ENCODE results near the gene CLK3.
A peak's percentile ranks its signal among the peaks of the same experiment; 100 is the strongest.
"Not testable (repeated sequence)": the region's sequence is repeated elsewhere in the genome, so short reads cannot be mapped to it uniquely, and the experiment has no call there.

CLK3 gene

GRCh38 chr15:74585191-74585590 is 30.4 kb upstream of the CLK3 start:
- no peaks in the 10 kb centered on the region for H3K9me3 ChIP-seq (ENCODE audit: control insufficient read depth, low read length)
- H3K27ac ChIP-seq (ENCODE audit: insufficient read depth, low read length, poor library complexity, severe bottlenecking) = no peak overlapping the region
- H3K36me3 ChIP-seq (ENCODE audit: control insufficient read depth, insufficient read depth, low read length) = peaks cover 48% of the 10 kb centered on the region
- DNase-seq = no peak
- no peak overlapping the region for H3K4me3 ChIP-seq (ENCODE audit: insufficient read depth, low read depth, low read length, poor library complexity, severe bottlenecking)
- no peaks in the 10 kb centered on the region for H3K27me3 ChIP-seq (replicated peaks; ENCODE audit: control insufficient read depth, insufficient read depth, low read length, poor library complexity, severe bottlenecking)
- H3K4me1 ChIP-seq (ENCODE audit: control insufficient read depth, insufficient read depth, low read length, poor library complexity, severe bottlenecking) = no peaks in the 10 kb centered on the region

- Histone ChIP-seq H3K27ac (ENCODE audit: insufficient read depth, low read length, poor library complexity, severe bottlenecking) (no peak overlapping the region), H3K9me3 (ENCODE audit: control insufficient read depth, low read length) (no peaks in the 10 kb centered on the region), H3K4me3 (ENCODE audit: insufficient read depth, low read depth, low read length, poor library complexity, severe bottlenecking) (no peak overlapping the region), H3K4me1 (ENCODE audit: control insufficient read depth, insufficient read depth, low read length, poor library complexity, severe bottlenecking) (no peaks in the 10 kb centered on the region), H3K27me3 (replicated peaks; ENCODE audit: control insufficient read depth, insufficient read depth, low read length, poor library complexity, severe bottlenecking) (no peaks in the 10 kb centered on the region), H3K36me3 (ENCODE audit: control insufficient read depth, insufficient read depth, low read length) (peaks cover 48% of the 10 kb centered on the region)
- DNase-seq = no peak
Observed at GRCh38 chr15:74585857-74586256, 29.8 kb upstream of the CLK3 start.

GRCh38 chr15:74589826-74590225 is 25.8 kb upstream of the CLK3 start:
- no peaks in the 10 kb centered on the region for H3K27me3 ChIP-seq (replicated peaks; ENCODE audit: control insufficient read depth, insufficient read depth, low read length, poor library complexity, severe bottlenecking)
- DNase-seq = no peak
- H3K36me3 ChIP-seq (ENCODE audit: control insufficient read depth, insufficient read depth, low read length) = peaks cover 77% of the 10 kb centered on the region
- H3K27ac ChIP-seq (ENCODE audit: insufficient read depth, low read length, poor library complexity, severe bottlenecking) = no peak overlapping the region
- no peaks in the 10 kb centered on the region for H3K9me3 ChIP-seq (ENCODE audit: control insufficient read depth, low read length)
- no peaks in the 10 kb centered on the region for H3K4me1 ChIP-seq (ENCODE audit: control insufficient read depth, insufficient read depth, low read length, poor library complexity, severe bottlenecking)
- H3K4me3 ChIP-seq (ENCODE audit: insufficient read depth, low read depth, low read length, poor library complexity, severe bottlenecking) = no peak overlapping the region

GRCh38 chr15:74592222-74592621 is 23.4 kb upstream of the CLK3 start:
- no peaks in the 10 kb centered on the region for H3K4me1 ChIP-seq (ENCODE audit: control insufficient read depth, insufficient read depth, low read length, poor library complexity, severe bottlenecking)

GRCh38 chr15:74593122-74593521 is 22.5 kb upstream of the CLK3 start:
- Histone ChIP-seq H3K27me3 (replicated peaks; ENCODE audit: control insufficient read depth, insufficient read depth, low read length, poor library complexity, severe bottlenecking) (no peaks in the 10 kb centered on the region), H3K36me3 (ENCODE audit: control insufficient read depth, insufficient read depth, low read length) (peaks cover 61% of the 10 kb centered on the region), H3K4me1 (ENCODE audit: control insufficient read depth, insufficient read depth, low read length, poor library complexity, severe bottlenecking) (peaks cover 3% of the 10 kb centered on the region), H3K27ac (ENCODE audit: insufficient read depth, low read length, poor library complexity, severe bottlenecking) (no peak overlapping the region), H3K4me3 (ENCODE audit: insufficient read depth, low read depth, low read length, poor library complexity, severe bottlenecking) (no peak overlapping the region), H3K9me3 (ENCODE audit: control insufficient read depth, low read length) (no peaks in the 10 kb centered on the region)
- DNase-seq = no peak

More at GRCh38 chr15:74592222-74592621, 23.4 kb upstream of the CLK3 start:
- Histone ChIP-seq H3K27ac (ENCODE audit: insufficient read depth, low read length, poor library complexity, severe bottlenecking) (no peak overlapping the region), H3K36me3 (ENCODE audit: control insufficient read depth, insufficient read depth, low read length) (peaks cover 65% of the 10 kb centered on the region), H3K4me3 (ENCODE audit: insufficient read depth, low read depth, low read length, poor library complexity, severe bottlenecking) (no peak overlapping the region), H3K27me3 (replicated peaks; ENCODE audit: control insufficient read depth, insufficient read depth, low read length, poor library complexity, severe bottlenecking) (no peaks in the 10 kb centered on the region), H3K9me3 (ENCODE audit: control insufficient read depth, low read length) (no peaks in the 10 kb centered on the region)
- DNase-seq = no peak

GRCh38 chr15:74594455-74594854 is 21.2 kb upstream of the CLK3 start:
- H3K9me3 ChIP-seq (ENCODE audit: control insufficient read depth, low read length) = no peaks in the 10 kb centered on the region
- H3K27ac ChIP-seq (ENCODE audit: insufficient read depth, low read length, poor library complexity, severe bottlenecking) = no peak overlapping the region
- H3K4me1 ChIP-seq (ENCODE audit: control insufficient read depth, insufficient read depth, low read length, poor library complexity, severe bottlenecking) = peaks cover 13% of the 10 kb centered on the region
- no peaks in the 10 kb centered on the region for H3K27me3 ChIP-seq (replicated peaks; ENCODE audit: control insufficient read depth, insufficient read depth, low read length, poor library complexity, severe bottlenecking)
- peaks cover 58% of the 10 kb centered on the region for H3K36me3 ChIP-seq (ENCODE audit: control insufficient read depth, insufficient read depth, low read length)
- DNase-seq = no peak
- no peak overlapping the region for H3K4me3 ChIP-seq (ENCODE audit: insufficient read depth, low read depth, low read length, poor library complexity, severe bottlenecking)

- H3K4me1 ChIP-seq (ENCODE audit: control insufficient read depth, insufficient read depth, low read length, poor library complexity, severe bottlenecking) = peaks cover 13% of the 10 kb centered on the region
- no peaks in the 10 kb centered on the region for H3K27me3 ChIP-seq (replicated peaks; ENCODE audit: control insufficient read depth, insufficient read depth, low read length, poor library complexity, severe bottlenecking)
- no peak overlapping the region for H3K27ac ChIP-seq (ENCODE audit: insufficient read depth, low read length, poor library complexity, severe bottlenecking)
- no peak for DNase-seq
- no peaks in the 10 kb centered on the region for H3K9me3 ChIP-seq (ENCODE audit: control insufficient read depth, low read length)
- no peak overlapping the region for H3K4me3 ChIP-seq (ENCODE audit: insufficient read depth, low read depth, low read length, poor library complexity, severe bottlenecking)
- peaks cover 50% of the 10 kb centered on the region for H3K36me3 ChIP-seq (ENCODE audit: control insufficient read depth, insufficient read depth, low read length)
Observed at GRCh38 chr15:74595271-74595670, 20.4 kb upstream of the CLK3 start.

GRCh38 chr15:74596736-74597135 is 18.9 kb upstream of the CLK3 start:
- not testable (repeated sequence) for H3K27ac ChIP-seq (ENCODE audit: insufficient read depth, low read length, poor library complexity, severe bottlenecking); DNase-seq; H3K9me3 ChIP-seq (ENCODE audit: control insufficient read depth, low read length); H3K4me3 ChIP-seq (ENCODE audit: insufficient read depth, low read depth, low read length, poor library complexity, severe bottlenecking); H3K27me3 ChIP-seq (replicated peaks; ENCODE audit: control insufficient read depth, insufficient read depth, low read length, poor library complexity, severe bottlenecking)
- Histone ChIP-seq H3K4me1 (ENCODE audit: control insufficient read depth, insufficient read depth, low read length, poor library complexity, severe bottlenecking) (peaks cover 13% of the 10 kb centered on the region), H3K36me3 (ENCODE audit: control insufficient read depth, insufficient read depth, low read length) (peaks cover 35% of the 10 kb centered on the region)

- H3K4me1 ChIP-seq (ENCODE audit: control insufficient read depth, insufficient read depth, low read length, poor library complexity, severe bottlenecking) = peaks cover 13% of the 10 kb centered on the region
- not testable (repeated sequence) for DNase-seq; H3K4me3 ChIP-seq (ENCODE audit: insufficient read depth, low read depth, low read length, poor library complexity, severe bottlenecking); H3K9me3 ChIP-seq (ENCODE audit: control insufficient read depth, low read length); H3K27me3 ChIP-seq (replicated peaks; ENCODE audit: control insufficient read depth, insufficient read depth, low read length, poor library complexity, severe bottlenecking); H3K27ac ChIP-seq (ENCODE audit: insufficient read depth, low read length, poor library complexity, severe bottlenecking)
- H3K36me3 ChIP-seq (ENCODE audit: control insufficient read depth, insufficient read depth, low read length) = peaks cover 30% of the 10 kb centered on the region
Observed at GRCh38 chr15:74597146-74597705, 18.4 kb upstream of the CLK3 start.

GRCh38 chr15:74598126-74598842 is 17.4 kb upstream of the CLK3 start:
- Histone ChIP-seq H3K4me1 (ENCODE audit: control insufficient read depth, insufficient read depth, low read length, poor library complexity, severe bottlenecking) (peaks cover 13% of the 10 kb centered on the region), H3K4me3 (ENCODE audit: insufficient read depth, low read depth, low read length, poor library complexity, severe bottlenecking) (peak overlapping the region; percentile 75), H3K27ac (ENCODE audit: insufficient read depth, low read length, poor library complexity, severe bottlenecking) (peak overlapping the region; percentile 74), H3K36me3 (ENCODE audit: control insufficient read depth, insufficient read depth, low read length) (peaks cover 20% of the 10 kb centered on the region), H3K27me3 (replicated peaks; ENCODE audit: control insufficient read depth, insufficient read depth, low read length, poor library complexity, severe bottlenecking) (no peaks in the 10 kb centered on the region), H3K9me3 (ENCODE audit: control insufficient read depth, low read length) (no peaks in the 10 kb centered on the region)
- DNase-seq = peak; percentile 72 to 86 (median 84)
